Thyroid gland (tissue), 4 donors: Measurements from ENCODE around the gene SEMA4G. TPM values are rescaled to one million over a fixed set of nuclear protein-coding genes. Genes with fewer than 3 reads are reported as not detected.

ENCODE experiments used
- DNase-seq, 2 donors: peaks; one replicate each; pipeline ENCODE4 v3.0.0-alpha.2; 2019
- H3K27ac ChIP-seq, 3 donors: fragments of 200-600 bp; sonication (generic); 1 replicate in 2 of 3; 2 replicates in 1 of 3; pipeline ENCODE4 v1.5.1; 2016 to 2019; ENCODE audit warnings: mild to moderate bottlenecking in 1 of 3, moderate library complexity in 1 of 3
- H3K27me3 ChIP-seq: fragments of 200-600 bp; sonication (generic); one replicate; pipeline ENCODE4 v1.5.1; 2019
- H3K36me3 ChIP-seq, 2 donors: fragments of 200-600 bp; sonication (generic); one replicate each; pipeline ENCODE4 v1.5.1; 2016 to 2019
- H3K4me1 ChIP-seq, 2 donors: fragments of 200-600 bp; sonication (generic); one replicate each; pipeline ENCODE4 v1.5.1; 2017 to 2019
- H3K4me3 ChIP-seq, 3 donors: fragments of 200-600 bp; sonication (generic); replicated peaks in 1 of 3; 1 replicate in 2 of 3; 2 replicates in 1 of 3; pipeline ENCODE4 v1.5.1; 2016; ENCODE audit warnings: mild to moderate bottlenecking in 1 of 3
- H3K9me3 ChIP-seq: fragments of 200-600 bp; sonication (generic); one replicate; pipeline ENCODE4 v1.5.1; 2017
- POLR2A ChIP-seq, 2 donors: fragments of 450-650 bp; IDR thresholded peaks; one replicate each; pipeline ENCODE4 v1.6.1; 2017; ENCODE audit warnings: antibody characterized with exemption in 2 of 2, mild to moderate bottlenecking in 2 of 2, moderate library complexity in 1 of 2
- WGBS, 2 donors: methylation state at CpG; one replicate each; pipeline ENCODE4 v1.1.5; 2017; 5-methylcytosine and 5-hydroxymethylcytosine counted together
- intact Hi-C: fragments of 100-400 bp; cut with DNase I; formaldehyde crosslinking; loops from one replicate; pipeline ENCODE4 v1.15.1; 2023
- total RNA-seq, 4 donors: library from RNA; depleted of rRNA; stranded (reverse); fragments of >200 nt; gene quantifications; one replicate each; pipeline ENCODE4 v1.2.3, GENCODE V29; 2016
- TF ChIP-seq, protein P1 (sequence below), 6 experiments: fragments of 200-600 bp in 3 of 6; fragments of 450-650 bp in 3 of 6; sonication (generic) in 3 of 6; IDR thresholded peaks; one replicate each; pipeline ENCODE4 v1.5.1; 2016 to 2019; ENCODE audit warnings: antibody characterized with exemption in 6 of 6, mild to moderate bottlenecking in 2 of 6, inconsistent platforms in 1 of 6, moderate library complexity in 1 of 6

SEMA4G gene
- total RNA-seq, 4 donors from 2014 or later = 8.7 to 13.3 (median 9.8) TPM

GRCh38 chr10:101005869-101006567, 36.7 kb downstream of the SEMA4G start:
- H3K27me3 ChIP-seq = no peaks in the 10 kb centered on the region
- intact Hi-C loops = no loop called here
- H3K4me1 ChIP-seq = peaks cover 9 to 18% of the 10 kb centered on the region in 2 donors
- H3K4me3 ChIP-seq = no peak overlapping the region
- TF ChIP-seq, protein P1, sequence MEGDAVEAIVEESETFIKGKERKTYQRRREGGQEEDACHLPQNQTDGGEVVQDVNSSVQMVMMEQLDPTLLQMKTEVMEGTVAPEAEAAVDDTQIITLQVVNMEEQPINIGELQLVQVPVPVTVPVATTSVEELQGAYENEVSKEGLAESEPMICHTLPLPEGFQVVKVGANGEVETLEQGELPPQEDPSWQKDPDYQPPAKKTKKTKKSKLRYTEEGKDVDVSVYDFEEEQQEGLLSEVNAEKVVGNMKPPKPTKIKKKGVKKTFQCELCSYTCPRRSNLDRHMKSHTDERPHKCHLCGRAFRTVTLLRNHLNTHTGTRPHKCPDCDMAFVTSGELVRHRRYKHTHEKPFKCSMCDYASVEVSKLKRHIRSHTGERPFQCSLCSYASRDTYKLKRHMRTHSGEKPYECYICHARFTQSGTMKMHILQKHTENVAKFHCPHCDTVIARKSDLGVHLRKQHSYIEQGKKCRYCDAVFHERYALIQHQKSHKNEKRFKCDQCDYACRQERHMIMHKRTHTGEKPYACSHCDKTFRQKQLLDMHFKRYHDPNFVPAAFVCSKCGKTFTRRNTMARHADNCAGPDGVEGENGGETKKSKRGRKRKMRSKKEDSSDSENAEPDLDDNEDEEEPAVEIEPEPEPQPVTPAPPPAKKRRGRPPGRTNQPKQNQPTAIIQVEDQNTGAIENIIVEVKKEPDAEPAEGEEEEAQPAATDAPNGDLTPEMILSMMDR (IDR thresholded peaks at IDR 0.05) = no peak
- TF ChIP-seq POLR2A (IDR thresholded peaks at IDR 0.05) = no peak
- 95 to 97% methylated on average over 4 of the region's 4 CpGs for WGBS, 2 donors
- no peak overlapping the region for H3K27ac ChIP-seq
- no peaks in the 10 kb centered on the region for H3K9me3 ChIP-seq
- DNase-seq = no peak
- peaks cover 35 to 36% of the 10 kb centered on the region in 2 donors for H3K36me3 ChIP-seq

GRCh38 chr10:101006593-101007098, 37.3 kb downstream of the SEMA4G start:
- Histone ChIP-seq H3K27ac (no peak overlapping the region), H3K36me3 (peaks cover 35 to 36% of the 10 kb centered on the region in 2 donors), H3K4me1 (peaks cover 3 to 11% of the 10 kb centered on the region in 2 donors), H3K9me3 (no peaks in the 10 kb centered on the region), H3K4me3 (no peak overlapping the region), H3K27me3 (no peaks in the 10 kb centered on the region)
- 88 to 91% methylated on average over 21 to 33 of the region's 33 CpGs for WGBS, 2 donors
- intact Hi-C loops = no loop called here
- DNase-seq = no peak
- TF ChIP-seq, protein P1 (IDR thresholded peaks at IDR 0.05) = no peak
- no peak for TF ChIP-seq POLR2A (IDR thresholded peaks at IDR 0.05)

DNA sequence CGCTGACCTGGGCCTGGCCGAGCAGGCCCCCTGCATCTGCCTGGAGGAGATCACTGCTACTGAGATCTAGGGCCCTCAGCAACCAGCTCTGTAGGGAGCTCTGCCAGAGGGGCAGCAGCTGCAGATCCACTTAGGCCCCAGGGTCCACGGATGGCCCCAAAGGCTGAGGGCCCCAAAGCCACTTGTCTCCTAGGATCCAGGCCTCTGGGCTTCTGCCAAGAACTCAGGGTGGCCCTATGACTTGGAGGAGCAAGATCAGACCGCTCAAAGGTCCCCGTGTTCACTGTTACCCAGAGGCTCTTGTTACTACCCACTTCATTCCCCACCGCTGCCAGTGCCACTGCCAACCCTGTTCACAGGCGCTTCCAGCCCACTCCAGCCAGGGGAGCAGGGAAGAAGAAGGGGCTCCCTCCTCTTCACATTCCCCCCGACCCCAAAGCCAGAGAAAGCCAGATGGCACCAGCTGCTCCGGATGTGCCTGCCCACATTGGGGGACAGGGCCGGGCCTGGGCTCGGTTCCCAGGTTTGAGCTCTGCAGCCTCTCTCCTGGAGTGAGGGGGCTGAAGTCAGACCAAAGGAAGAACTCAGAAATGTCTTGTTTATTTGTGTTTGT, 37.9 kb downstream of the SEMA4G start:
- peaks cover 35 to 36% of the 10 kb centered on the region in 2 donors for H3K36me3 ChIP-seq
- no peaks in the 10 kb centered on the region for H3K27me3 ChIP-seq
- 54 to 70% methylated on average over 9 to 10 of the region's 11 CpGs for WGBS, 2 donors
- TF ChIP-seq POLR2A (IDR thresholded peaks at IDR 0.05) = no peak
- TF ChIP-seq, protein P1 (IDR thresholded peaks at IDR 0.05) = no peak
- H3K9me3 ChIP-seq = no peaks in the 10 kb centered on the region
- H3K4me1 ChIP-seq = peaks cover 0 to 6% of the 10 kb centered on the region in 2 donors
- H3K27ac ChIP-seq = no peak overlapping the region
- peak; percentile 27 to 31 for DNase-seq
- intact Hi-C loops = no loop called here
- H3K4me3 ChIP-seq = no peak overlapping the region

DNA sequence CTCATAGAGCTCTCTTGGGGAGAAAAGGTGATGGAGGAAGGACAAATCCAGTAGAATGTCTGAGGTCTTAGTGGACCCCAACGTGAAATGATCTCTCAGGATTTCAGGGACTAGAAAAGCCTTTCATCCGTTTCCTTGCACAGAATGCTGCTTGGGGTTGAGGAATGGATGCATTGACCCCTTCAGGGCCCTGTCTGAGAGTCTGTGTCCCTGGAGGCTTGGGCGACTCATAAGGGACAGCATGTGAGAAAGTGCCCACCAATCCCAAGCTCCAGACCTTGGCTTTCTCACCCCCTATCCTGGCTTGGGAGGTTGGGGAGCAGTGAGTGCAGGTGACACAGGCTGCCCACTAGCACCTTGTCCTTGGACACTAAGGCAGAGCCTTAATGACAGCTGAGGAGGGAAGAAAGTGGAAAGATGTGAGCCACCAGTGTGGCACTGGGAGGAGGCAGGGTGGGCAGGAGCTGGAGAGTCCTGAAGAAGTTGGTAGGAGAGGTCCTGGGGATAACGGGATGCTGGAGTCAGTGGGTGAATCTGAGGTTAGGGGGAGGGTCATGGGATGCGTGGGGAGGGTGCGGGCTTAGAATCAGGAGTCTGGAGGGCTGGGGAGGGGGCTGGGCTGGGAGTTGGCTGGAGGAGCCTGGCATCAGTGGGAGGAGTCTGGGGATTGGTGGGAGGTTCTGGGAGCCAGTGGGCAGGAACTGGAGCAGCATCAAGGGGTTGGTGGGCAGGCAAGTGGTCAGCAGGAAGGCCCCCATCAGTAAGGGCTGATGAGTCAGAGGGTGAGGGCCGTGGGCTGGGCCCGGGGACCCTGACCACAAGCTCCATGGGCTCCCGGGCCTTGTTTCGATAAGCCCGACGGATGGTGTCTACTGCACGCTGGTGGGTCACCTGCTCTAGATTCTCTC, 38.9 kb downstream of the SEMA4G start:
- peaks cover 5 to 8% of the 10 kb centered on the region in 2 donors for H3K4me1 ChIP-seq
- intact Hi-C loops = no loop called here
- no peak for DNase-seq
- TF ChIP-seq, protein P1 (IDR thresholded peaks at IDR 0.05) = no peak
- no peak for TF ChIP-seq POLR2A (IDR thresholded peaks at IDR 0.05)
- H3K4me3 ChIP-seq = no peak overlapping the region
- no peaks in the 10 kb centered on the region for H3K9me3 ChIP-seq
- peaks cover 35 to 36% of the 10 kb centered on the region in 2 donors for H3K36me3 ChIP-seq
- 67 to 76% methylated on average over 6 to 13 of the region's 13 CpGs for WGBS, 2 donors
- no peaks in the 10 kb centered on the region for H3K27me3 ChIP-seq
- H3K27ac ChIP-seq = no peak overlapping the region
